GM21423 (cell line): ENCODE measurements around the gene RAD18.

Experiments used
- ATAC-seq: cut with Tn5 transposase; IDR thresholded peaks from one replicate; pipeline ENCODE4 v1.9.1; 2021; ENCODE audit warnings: mild to moderate bottlenecking, moderate library complexity; ENCODE audit not compliant: unreplicated experiment

Gene RAD18

GRCh38 chr3:8838765-8839423 is 124.4 kb downstream of the RAD18 start:
- no peak for ATAC-seq

- ATAC-seq = no peak
Measured at GRCh38 chr3:8838234-8838633, 125.0 kb downstream of the RAD18 start.

- no peak for ATAC-seq
Measured at GRCh38 chr3:8837162-8837561, 126.1 kb downstream of the RAD18 start.

- no peak for ATAC-seq
Measured at GRCh38 chr3:8836096-8836495, 127.2 kb downstream of the RAD18 start.

GRCh38 chr3:8835385-8835784 is 127.9 kb downstream of the RAD18 start:
- ATAC-seq = no peak

GRCh38 chr3:8834974-8835373 is 128.3 kb downstream of the RAD18 start:
- ATAC-seq = no peak

GRCh38 chr3:8827641-8828040 is 135.6 kb downstream of the RAD18 start:
- ATAC-seq = no peak
